GM21526 (cell line): ENCODE results near the gene SPATC1L.

Source experiments
- ATAC-seq: cut with Tn5 transposase; IDR thresholded peaks from one replicate; pipeline ENCODE4 v1.9.1; 2021; ENCODE audit warnings: moderate library complexity; ENCODE audit not compliant: unreplicated experiment, low FRiP score

Gene SPATC1L

GRCh38 chr21:46122758-46123683, 61.2 kb downstream of the SPATC1L start:
- ATAC-seq: no peak

- ATAC-seq: no peak
Measured at GRCh38 chr21:46122237-46122671, 62.0 kb downstream of the SPATC1L start.

GRCh38 chr21:46121286-46122221, 62.7 kb downstream of the SPATC1L start:
- no peak for ATAC-seq

- ATAC-seq: no peak
Measured at GRCh38 chr21:46120301-46121285, 63.7 kb downstream of the SPATC1L start.

GRCh38 chr21:46119637-46120271, 64.5 kb downstream of the SPATC1L start:
- no peak for ATAC-seq

GRCh38 chr21:46119144-46119636, 65.1 kb downstream of the SPATC1L start:
- ATAC-seq: no peak

- no peak for ATAC-seq
Measured at GRCh38 chr21:46118316-46119143, 65.7 kb downstream of the SPATC1L start.

- no peak for ATAC-seq
Measured at GRCh38 chr21:46117586-46118315, 66.5 kb downstream of the SPATC1L start.

- ATAC-seq: no peak
Measured at GRCh38 chr21:46116776-46117585, 67.3 kb downstream of the SPATC1L start.

- ATAC-seq: no peak
Measured at GRCh38 chr21:46116189-46116775, 68.0 kb downstream of the SPATC1L start.

- ATAC-seq: no peak
Measured at GRCh38 chr21:46115441-46116188, 68.6 kb downstream of the SPATC1L start.

GRCh38 chr21:46114963-46115362, 69.3 kb downstream of the SPATC1L start:
- ATAC-seq: no peak

GRCh38 chr21:46113497-46114176, 70.6 kb downstream of the SPATC1L start:
- no peak for ATAC-seq

- no peak for ATAC-seq
Measured at GRCh38 chr21:46112725-46113215, 71.5 kb downstream of the SPATC1L start.
